NCI-H69 (cell line): ENCODE data around the gene SLC9C1.

Experiments
- DNase-seq: peaks from one replicate; lab custom pipeline; 2025; lab: John Stamatoyannopoulos, UW

The SLC9C1 gene

GRCh38 chr3:112111785-112112402 lies 182.1 kb downstream of the SLC9C1 start:
- DNase-seq: peak; percentile 71

GRCh38 chr3:112109322-112109721 lies 184.7 kb downstream of the SLC9C1 start:
- peak; percentile 78 for DNase-seq

- no peak for DNase-seq
Observed at GRCh38 chr3:112104774-112105173, 189.2 kb downstream of the SLC9C1 start.

- DNase-seq: peak; percentile 83
Observed at GRCh38 chr3:112101916-112102315, 192.1 kb downstream of the SLC9C1 start.

GRCh38 chr3:112097378-112097777 lies 196.6 kb downstream of the SLC9C1 start:
- DNase-seq: peak; percentile 83

- DNase-seq: no peak
Observed at GRCh38 chr3:112096176-112096575, 197.8 kb downstream of the SLC9C1 start.

- no peak for DNase-seq
Observed at GRCh38 chr3:112095731-112096130, 198.3 kb downstream of the SLC9C1 start.

- no peak for DNase-seq
Observed at GRCh38 chr3:112093180-112093522, 200.9 kb downstream of the SLC9C1 start.

GRCh38 chr3:112092496-112093179 lies 201.4 kb downstream of the SLC9C1 start:
- peak; percentile 29 for DNase-seq

GRCh38 chr3:112090887-112091586 lies 203.0 kb downstream of the SLC9C1 start:
- DNase-seq: peak; percentile 45
